HG02870 (cell line): Measurements from ENCODE around the gene ITLN2.
"Not testable (repeated sequence)": the region's sequence is repeated elsewhere in the genome, so short reads cannot be mapped to it uniquely, and the experiment has no call there.

ENCODE experiments used
- ATAC-seq: cut with Tn5 transposase; IDR thresholded peaks from one replicate; pipeline ENCODE4 v1.9.1; 2021; ENCODE audit warnings: mild to moderate bottlenecking, moderate library complexity; ENCODE audit not compliant: unreplicated experiment

Gene ITLN2

DNA sequence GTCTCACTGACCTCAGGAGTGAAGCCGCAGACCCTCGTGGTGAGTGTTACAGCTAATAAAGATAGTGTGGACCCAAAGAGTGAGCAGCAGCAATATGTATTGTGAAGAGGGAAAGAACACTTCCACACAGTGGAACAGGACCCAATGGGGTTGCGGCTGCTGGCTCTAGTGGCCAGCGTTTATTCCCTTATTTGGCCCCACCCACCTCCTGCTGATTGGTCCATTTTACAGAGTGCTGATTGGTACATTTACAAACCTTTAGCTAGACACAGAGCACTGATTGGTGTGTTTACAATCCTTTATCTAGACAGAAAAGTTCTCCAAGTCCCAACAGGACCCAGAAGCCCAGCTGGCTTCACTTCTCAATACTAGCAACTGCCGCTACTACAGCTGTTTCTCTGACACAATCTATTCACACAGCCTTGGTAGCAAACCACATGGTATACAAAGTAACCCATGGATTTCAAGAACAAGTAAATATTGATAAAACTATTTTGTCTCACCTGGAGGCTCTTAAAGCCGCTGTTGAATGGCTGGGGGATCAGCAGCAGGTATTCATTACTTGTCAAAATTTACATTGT lies 44.3 kb downstream of the ITLN2 start:
- ATAC-seq = no peak

DNA sequence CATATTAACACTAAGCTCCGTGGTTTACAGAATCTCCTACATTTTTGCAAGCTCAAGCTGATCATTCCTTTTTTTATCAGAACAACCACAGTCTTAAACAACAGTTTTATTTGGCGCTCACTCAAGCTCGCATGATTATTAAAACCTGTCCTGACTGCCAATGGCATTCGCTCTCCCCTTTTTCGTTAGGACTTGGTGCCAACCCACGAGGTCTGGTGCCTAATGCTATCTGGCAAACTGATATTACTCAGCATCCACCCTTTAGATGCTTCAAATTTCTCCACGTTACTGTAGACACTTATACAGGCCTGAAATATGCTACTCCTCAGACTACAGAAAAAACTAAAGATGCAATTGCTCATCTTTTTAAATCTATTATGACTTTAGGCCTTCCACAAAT lies 46.6 kb downstream of the ITLN2 start:
- ATAC-seq = no peak

DNA sequence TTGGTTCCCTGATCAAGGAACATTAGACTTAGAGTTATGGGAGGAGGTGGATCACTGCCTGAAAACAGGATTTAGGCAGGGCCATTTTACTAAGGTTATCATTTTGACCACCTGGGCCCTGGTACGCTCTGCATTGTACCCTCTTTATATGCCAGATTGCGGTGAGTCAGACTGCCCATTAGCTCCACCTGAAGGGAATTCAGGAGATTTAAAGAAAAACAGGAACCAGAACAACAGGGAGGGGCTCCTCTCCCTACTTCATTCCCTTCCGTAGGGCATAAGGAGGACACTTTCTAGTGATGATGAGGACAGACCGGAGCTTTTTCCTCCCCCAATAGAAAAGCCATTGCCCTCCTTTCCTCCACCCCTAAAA lies 49.0 kb downstream of the ITLN2 start:
- ATAC-seq = no peak

DNA sequence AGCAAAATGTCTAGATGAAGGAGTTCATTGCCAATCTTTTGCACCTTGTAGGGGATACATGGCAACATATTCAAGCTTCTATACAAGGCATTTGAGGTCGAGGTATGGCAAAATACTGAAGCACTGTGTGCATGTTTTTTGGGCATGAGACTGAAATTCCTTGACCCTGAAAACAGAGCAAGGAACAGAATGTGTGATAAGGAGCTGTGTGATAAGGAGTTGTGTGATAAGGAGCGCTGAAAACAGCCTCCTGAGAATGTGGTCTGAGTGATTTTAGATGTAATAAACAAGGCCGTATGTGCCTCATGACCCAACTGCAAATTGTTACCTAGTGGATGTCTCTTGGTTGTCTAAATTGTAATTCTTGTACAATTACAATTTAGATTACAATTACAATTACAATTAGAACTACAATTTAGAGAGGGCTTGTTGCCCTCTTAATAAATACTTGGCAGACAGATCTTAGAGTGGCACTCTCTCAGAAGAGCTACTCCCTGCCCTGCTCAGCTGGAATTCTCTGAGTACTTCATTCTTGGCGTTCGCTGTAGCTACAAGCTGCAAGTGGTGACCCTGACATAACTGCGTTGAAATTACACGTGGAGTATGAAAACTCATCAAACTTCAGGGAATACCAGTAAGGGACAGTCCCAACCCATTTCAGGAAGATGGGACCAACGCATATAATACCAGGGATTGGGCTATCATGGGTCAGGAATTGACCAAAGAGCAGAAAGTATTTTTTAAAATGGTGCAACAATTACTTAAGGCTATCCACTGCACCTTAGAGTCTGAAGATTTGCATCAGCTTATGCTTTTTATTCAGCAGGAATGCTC lies 49.6 kb downstream of the ITLN2 start:
- no peak for ATAC-seq

DNA sequence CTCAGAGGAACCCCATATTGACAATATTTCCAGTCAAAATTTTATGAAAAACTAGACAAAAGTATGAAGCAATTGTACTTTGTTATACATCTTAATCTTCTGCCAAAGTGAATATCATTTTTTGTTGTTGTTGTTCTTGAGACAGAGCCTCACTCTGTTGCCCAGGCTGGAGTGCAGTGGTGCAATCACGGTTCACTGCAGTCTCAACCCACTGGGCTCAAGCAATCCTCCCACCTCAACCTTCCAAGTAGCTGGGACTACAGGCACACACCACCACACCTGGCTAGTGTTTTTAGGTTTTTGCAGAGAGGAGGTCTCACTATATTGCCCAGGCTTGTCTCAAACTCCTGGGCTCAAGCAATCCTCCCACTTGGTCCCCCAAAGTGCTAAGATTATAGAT lies 52.4 kb downstream of the ITLN2 start:
- ATAC-seq = not testable (repeated sequence)

DNA sequence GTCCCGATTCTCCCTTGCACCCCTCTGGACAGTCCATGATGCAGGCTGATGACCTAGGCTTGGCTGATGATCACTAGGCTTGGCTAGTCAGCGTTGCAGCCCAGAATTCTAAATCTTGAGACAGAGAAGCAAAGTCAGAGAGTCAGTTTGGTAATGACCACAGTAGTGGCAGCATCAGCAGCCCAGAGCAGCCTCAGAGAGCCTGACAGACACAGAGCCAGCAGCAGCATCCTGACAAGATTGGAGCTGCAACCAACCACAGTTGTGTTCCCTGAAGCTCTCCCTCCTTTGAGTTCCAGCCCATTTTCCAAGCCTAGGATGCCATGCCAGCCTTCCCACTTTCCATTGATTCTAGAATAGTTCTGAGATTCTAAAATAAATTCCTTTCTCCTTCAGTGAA lies 52.8 kb downstream of the ITLN2 start:
- ATAC-seq = no peak

DNA sequence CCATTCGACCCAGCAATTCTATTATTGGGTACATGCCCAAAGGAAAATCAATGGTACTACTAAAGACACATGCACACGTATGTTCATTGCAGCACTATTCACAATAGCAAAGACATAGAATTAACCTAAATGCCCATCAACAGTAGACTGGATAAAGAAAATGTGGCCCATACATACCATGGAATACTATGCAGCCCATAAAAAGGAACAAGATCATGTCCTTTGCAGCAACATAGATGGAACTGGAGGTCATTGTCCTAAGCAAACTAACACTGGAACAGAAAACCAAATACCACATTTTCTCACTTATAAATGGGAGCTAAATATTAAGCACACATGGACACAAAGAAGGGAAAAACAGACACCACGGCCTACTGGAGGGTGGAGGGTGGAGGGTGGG lies 53.9 kb downstream of the ITLN2 start:
- ATAC-seq = not testable (repeated sequence)
